ENCODE data around the gene RTP3.

The RTP3 gene

GRCh38 chr3:46471371-46471914, 26.3 kb upstream of the RTP3 start:
- H3K9me3 ChIP-seq (replicated peaks; ENCODE audit: insufficient read depth, low read length): no peaks in the 10 kb centered on the region
- no peak overlapping the region for H3K27ac ChIP-seq (ENCODE audit: low read length)
- H3K4me2 ChIP-seq (ENCODE audit: low read depth, low read length): no peak overlapping the region
- TF ChIP-seq CTCF (IDR thresholded peaks at IDR 0.05; ENCODE audit: low read length) (no peak), EZH2 (optimal IDR thresholded peaks at IDR 0.05; ENCODE audit: low read depth, low read length) (no peak), EZH2phosphoT487 (IDR thresholded peaks at IDR 0.05; ENCODE audit: low read length) (no peak)
- no peaks in the 10 kb centered on the region for H3K79me2 ChIP-seq (ENCODE audit: low read length)
- no peaks in the 10 kb centered on the region for H3K36me3 ChIP-seq (replicated peaks; ENCODE audit: insufficient read depth, low read length)
- no peaks in the 10 kb centered on the region for H3K27me3 ChIP-seq (replicated peaks; ENCODE audit: insufficient read depth, low read length)
- no peak for DNase-seq
- no peak overlapping the region for H2AFZ ChIP-seq (ENCODE audit: low read length)
- no peaks in the 10 kb centered on the region for H4K20me1 ChIP-seq (ENCODE audit: insufficient read depth, low read length)
- no peak overlapping the region for H3K9ac ChIP-seq (ENCODE audit: low read length)
- H3K4me3 ChIP-seq (ENCODE audit: low read length): no peak overlapping the region
- no peaks in the 10 kb centered on the region for H3K4me1 ChIP-seq (ENCODE audit: low read length)
- no peaks in the 10 kb centered on the region for H3F3A ChIP-seq (ENCODE audit: insufficient read depth, low read length)
- no peaks in the 10 kb centered on the region for H3K9me2 ChIP-seq (replicated peaks; ENCODE audit: insufficient read depth, low read length)

GRCh38 chr3:46472736-46473135, 25.0 kb upstream of the RTP3 start:
- no peaks in the 10 kb centered on the region for H3K9me3 ChIP-seq (replicated peaks; ENCODE audit: insufficient read depth, low read length)
- no peaks in the 10 kb centered on the region for H3K36me3 ChIP-seq (replicated peaks; ENCODE audit: insufficient read depth, low read length)
- no peak overlapping the region for H3K4me2 ChIP-seq (ENCODE audit: low read depth, low read length)
- H3K27me3 ChIP-seq (replicated peaks; ENCODE audit: insufficient read depth, low read length): no peaks in the 10 kb centered on the region
- no peaks in the 10 kb centered on the region for H4K20me1 ChIP-seq (ENCODE audit: insufficient read depth, low read length)
- H3K9me2 ChIP-seq (replicated peaks; ENCODE audit: insufficient read depth, low read length): no peaks in the 10 kb centered on the region
- no peak for TF ChIP-seq EZH2phosphoT487 (IDR thresholded peaks at IDR 0.05; ENCODE audit: low read length)
- TF ChIP-seq EZH2 (optimal IDR thresholded peaks at IDR 0.05; ENCODE audit: low read depth, low read length): no peak
- TF ChIP-seq CTCF (IDR thresholded peaks at IDR 0.05; ENCODE audit: low read length): no peak
- H3K27ac ChIP-seq (ENCODE audit: low read length): no peak overlapping the region
- H3K4me1 ChIP-seq (ENCODE audit: low read length): no peaks in the 10 kb centered on the region
- no peaks in the 10 kb centered on the region for H3K79me2 ChIP-seq (ENCODE audit: low read length)
- no peak overlapping the region for H3K9ac ChIP-seq (ENCODE audit: low read length)
- DNase-seq: no peak
- H2AFZ ChIP-seq (ENCODE audit: low read length): no peak overlapping the region
- no peaks in the 10 kb centered on the region for H3F3A ChIP-seq (ENCODE audit: insufficient read depth, low read length)
- H3K4me3 ChIP-seq (ENCODE audit: low read length): no peak overlapping the region

- no peak overlapping the region for H2AFZ ChIP-seq (ENCODE audit: low read length)
- TF ChIP-seq EZH2 (optimal IDR thresholded peaks at IDR 0.05; ENCODE audit: low read depth, low read length): no peak
- TF ChIP-seq CTCF (IDR thresholded peaks at IDR 0.05; ENCODE audit: low read length): no peak
- TF ChIP-seq EZH2phosphoT487 (IDR thresholded peaks at IDR 0.05; ENCODE audit: low read length): no peak
- no peaks in the 10 kb centered on the region for H3F3A ChIP-seq (ENCODE audit: insufficient read depth, low read length)
- no peak for DNase-seq
- H4K20me1 ChIP-seq (ENCODE audit: insufficient read depth, low read length): no peaks in the 10 kb centered on the region
- no peaks in the 10 kb centered on the region for H3K9me2 ChIP-seq (replicated peaks; ENCODE audit: insufficient read depth, low read length)
- no peaks in the 10 kb centered on the region for H3K4me1 ChIP-seq (ENCODE audit: low read length)
- no peaks in the 10 kb centered on the region for H3K9me3 ChIP-seq (replicated peaks; ENCODE audit: insufficient read depth, low read length)
- H3K4me2 ChIP-seq (ENCODE audit: low read depth, low read length): no peak overlapping the region
- no peaks in the 10 kb centered on the region for H3K79me2 ChIP-seq (ENCODE audit: low read length)
- no peak overlapping the region for H3K27ac ChIP-seq (ENCODE audit: low read length)
- H3K4me3 ChIP-seq (ENCODE audit: low read length): no peak overlapping the region
- no peaks in the 10 kb centered on the region for H3K36me3 ChIP-seq (replicated peaks; ENCODE audit: insufficient read depth, low read length)
- no peak overlapping the region for H3K9ac ChIP-seq (ENCODE audit: low read length)
- H3K27me3 ChIP-seq (replicated peaks; ENCODE audit: insufficient read depth, low read length): no peaks in the 10 kb centered on the region
Measured at GRCh38 chr3:46477145-46477544, 20.6 kb upstream of the RTP3 start.

All from MM.1S (cell line).